GM12878 (cell line): Measurements from ENCODE around the gene DAAM2. TPM values are rescaled to one million over a fixed set of nuclear protein-coding genes. Genes with fewer than 3 reads are reported as not detected.

Experiments
- ATAC-seq: fragments of 200-7000 bp; cut with Tn5 transposase; 3 replicates; pipeline ENCODE4 v1.9.1; 2020; ENCODE audit warnings: mild to moderate bottlenecking, moderate library complexity
- BruUV-seq: library from RNA; stranded (reverse); fragments of 400-500 nt; replicated peaks from 2 replicates; lab custom pipeline; 2021; lab: Mats Ljungman, UMichigan
- CTCF ChIA-PET: fragments of 300-600 bp; sonication (Branson Sonifier 250); formaldehyde crosslinking; extraction: SDS; loops from one replicate; lab custom pipeline; 2021; ENCODE audit warnings: inconsistent platforms; lab: Yijun Ruan, JAX
- POLR2A ChIA-PET: fragments of 350-600 bp; formaldehyde crosslinking; extraction: SDS; loops from one replicate; lab custom pipeline; 2021; ENCODE audit warnings: inconsistent platforms; lab: Charles Lee
- RAD21 ChIA-PET: fragments of 300-600 bp; sonication (Branson Sonifier 250); formaldehyde crosslinking; loops from one replicate; lab custom pipeline; 2023; ENCODE audit warnings: antibody characterized with exemption; ENCODE audit not compliant: unreplicated experiment; lab: Charles Lee
- SMC1A ChIA-PET: fragments of 300-600 bp; sonication (Branson Sonifier 250); formaldehyde crosslinking; loops from one replicate; lab custom pipeline; 2023; ENCODE audit not compliant: unreplicated experiment, uncharacterized antibody; lab: Charles Lee
- DNase-seq: peaks from one replicate; pipeline ENCODE4 v3.0.0-alpha.2; 2011; ENCODE audit warnings: low read depth, low spot score
- FAIRE-seq: peaks from 3 replicates; lab custom pipeline; 2011; peaks lifted over from hg19 to GRCh38; lab: Jason Lieb, UNC
- H2AFZ ChIP-seq: 2 replicates; pipeline ENCODE4 v1.6.0; 2011; ENCODE audit warnings: low read depth, low read length, control low read depth; ENCODE audit not compliant: control insufficient read depth
- H3K27ac ChIP-seq: 2 replicates; pipeline ENCODE4 v1.5.1; 2011; ENCODE audit warnings: control low read depth; ENCODE audit not compliant: control insufficient read depth, insufficient read depth
- H3K27me3 ChIP-seq, 2 experiments: replicated peaks in 1 of 2; 2 replicates each; pipeline versions ENCODE4 v1.6.0 to v1.6.1; 2011; ENCODE audit warnings: low read length in 1 of 2; ENCODE audit not compliant: control insufficient read depth in 2 of 2, insufficient read depth in 2 of 2
- H3K36me3 ChIP-seq, 2 experiments: 2 replicates each; pipeline ENCODE4 v1.5.1; 2011; ENCODE audit warnings: low read length in 1 of 2; ENCODE audit not compliant: control insufficient read depth in 2 of 2, insufficient read depth in 2 of 2
- H3K4me1 ChIP-seq: 2 replicates; pipeline ENCODE4 v1.6.1; 2011; ENCODE audit warnings: mild to moderate bottlenecking, low read length, moderate library complexity, mixed read lengths; ENCODE audit not compliant: control insufficient read depth, insufficient read depth
- H3K4me2 ChIP-seq: 2 replicates; pipeline ENCODE4 v1.6.0; 2011; ENCODE audit warnings: control low read depth; ENCODE audit not compliant: control insufficient read depth, insufficient read depth
- H3K4me3 ChIP-seq: fragments of 200-600 bp; sonication (generic); 2 replicates; pipeline ENCODE4 v1.5.1; 2016
- H3K79me2 ChIP-seq: 2 replicates; pipeline ENCODE4 v1.6.0; 2011; ENCODE audit warnings: low read length; ENCODE audit not compliant: control insufficient read depth, insufficient read depth
- H3K9ac ChIP-seq: 2 replicates; pipeline ENCODE4 v1.8.0; 2011; ENCODE audit warnings: low read length, control low read depth, mixed read lengths; ENCODE audit not compliant: control insufficient read depth, insufficient read depth
- H3K9me3 ChIP-seq: replicated peaks from 3 replicates; pipeline ENCODE4 v1.5.1; 2011; ENCODE audit warnings: mild to moderate bottlenecking, low read length; ENCODE audit not compliant: control insufficient read depth, insufficient read depth
- H4K20me1 ChIP-seq: 2 replicates; pipeline ENCODE4 v1.6.0; 2011; ENCODE audit not compliant: control insufficient read depth, insufficient read depth
- ASH2L ChIP-seq: fragments of 300-600, 200-600 bp; sonication (generic); IDR thresholded peaks from 2 replicates; pipeline ENCODE4 v1.6.1; 2017; ENCODE audit warnings: low read depth, mild to moderate bottlenecking, borderline replicate concordance
- BACH1 ChIP-seq: fragments of 450-650 bp; IDR thresholded peaks from 2 replicates; pipeline ENCODE4 v1.6.1; 2017; ENCODE audit warnings: mild to moderate bottlenecking, borderline replicate concordance
- BRCA1 ChIP-seq: IDR thresholded peaks from 2 replicates; pipeline ENCODE4 v1.6.1; 2011; ENCODE audit warnings: low read depth, low read length, improper control_type of control experiment
- CREM ChIP-seq: IDR thresholded peaks from 2 replicates; pipeline ENCODE4 v1.6.1; 2014; ENCODE audit warnings: antibody characterized with exemption, low read depth
- GATAD2B ChIP-seq: fragments of 450-650 bp; conservative IDR thresholded peaks from 2 replicates; pipeline ENCODE4 v1.6.1; 2017; ENCODE audit warnings: low read depth, mild to moderate bottlenecking, moderate library complexity
- HDAC2 ChIP-seq: fragments of 200-600 bp; sonication (generic); IDR thresholded peaks from 2 replicates; pipeline ENCODE4 v1.6.1; 2017
- IKZF2 ChIP-seq, 2 experiments: fragments of 450-650 bp; IDR thresholded peaks; 2 replicates each; pipeline ENCODE4 v1.6.1; 2017; ENCODE audit warnings: mild to moderate bottlenecking in 2 of 2, moderate library complexity in 2 of 2
- KDM1A ChIP-seq: fragments of 200-600 bp; sonication (generic); IDR thresholded peaks from 2 replicates; pipeline ENCODE4 v1.6.1; 2016; ENCODE audit warnings: borderline replicate concordance
- NBN ChIP-seq: fragments of 450-650 bp; IDR thresholded peaks from 2 replicates; pipeline ENCODE4 v1.6.1; 2016
- NFYA ChIP-seq: IDR thresholded peaks from 2 replicates; pipeline ENCODE4 v1.6.1; 2011; ENCODE audit warnings: low read depth, mild to moderate bottlenecking, low read length, improper control_type of control experiment, borderline replicate concordance
- PKNOX1 ChIP-seq: fragments of 450-650 bp; IDR thresholded peaks from 2 replicates; pipeline ENCODE4 v1.6.1; 2016; ENCODE audit warnings: mild to moderate bottlenecking
- REST ChIP-seq: IDR thresholded peaks from 2 replicates; pipeline ENCODE4 v1.6.1; 2012; ENCODE audit warnings: mild to moderate bottlenecking, low read depth, low read length
- STAT3 ChIP-seq: IDR thresholded peaks from 2 replicates; pipeline ENCODE4 v1.6.1; 2011; ENCODE audit warnings: low read depth, low read length, improper control_type of control experiment
- TARDBP ChIP-seq: IDR thresholded peaks from 2 replicates; pipeline ENCODE4 v1.6.1; 2016; ENCODE audit warnings: borderline replicate concordance
- ZNF687 ChIP-seq: fragments of 450-650 bp; IDR thresholded peaks from 2 replicates; pipeline ENCODE4 v1.6.1; 2017; ENCODE audit warnings: mild to moderate bottlenecking, moderate library complexity
- WGBS: methylation state at CpG from one replicate; pipeline ENCODE4 v1.1.6; 2016; ENCODE audit warnings: low lambda C conversion rate; ENCODE audit not compliant: insufficient replicate concordance, insufficient coverage; ENCODE audit errors: missing lambda C conversion rate; 5-methylcytosine and 5-hydroxymethylcytosine counted together
- in situ Hi-C: fragments of 300-500 bp; cut with MboI; formaldehyde crosslinking; loops from 9 replicates; pipeline ENCODE4 v1.14.3; 2018; ENCODE audit warnings: mixed read lengths
- intact Hi-C: fragments of 100-400 bp; cut with micrococcal nuclease; formaldehyde crosslinking; loops from one replicate; pipeline ENCODE4 v1.14.2; 2022; ENCODE audit not compliant: unreplicated experiment
- polyA plus RNA-seq, 11 experiments: library from polyadenylated mRNA; depleted of rRNA in 4 of 11; unstranded in 6 of 11; stranded (reverse) in 5 of 11; fragments of >200 nt; fragmentation: Nextera tagmentation in 4 of 11; fragmentation: Illumina TruSeq in 1 of 11; extraction: Ambion mirVana in 4 of 11; extraction: Trizol in 1 of 11; gene quantifications; 1 replicate in 1 of 11; 2 replicates in 10 of 11; pipeline versions ENCODE4 v1.2.1 to v1.2.3, GENCODE V29; 2011 to 2016; ENCODE audit warnings: inconsistent platforms in 2 of 11, missing spikeins in 2 of 11, low read depth in 1 of 11
- total RNA-seq, 4 experiments: library from RNA; depleted of rRNA in 3 of 4; stranded (reverse); fragments of >200 nt in 3 of 4; fragmentation: Illumina TruSeq in 1 of 4; extraction: Trizol in 1 of 4; gene quantifications; 2 replicates each; pipeline versions ENCODE4 v1.2.1 to v1.2.3, GENCODE V29; 2013 to 2021

The DAAM2 gene
- total and polyA plus RNA-seq, 10 of the 15 experiments (the other 5 are each of a cell fraction or from before 2014, with no cell fraction given): 0.05 to 0.22 TPM; not detected in 8

GRCh38 chr6:39930540-39930939, 138.4 kb downstream of the DAAM2 start:
- WGBS: 6% methylated on average over 4 of the region's 4 CpGs
- ChIA-PET POLR2A (no interaction called here), CTCF (no interaction called here), SMC1A (no interaction called here), RAD21 (interaction anchor here (0.8 kb wide), 1 partner anchor 237 kb away, joined by 3 read pairs; no protein-coding TSS in a partner anchor)
- FAIRE-seq: no peak
- TF ChIP-seq NBN: no peak
- TF ChIP-seq STAT3: no peak
- no peak for TF ChIP-seq GATAD2B
- TF ChIP-seq PKNOX1: no peak
- TF ChIP-seq IKZF2 (IDR thresholded peaks at IDR 0.05): no peak
- no peak for TF ChIP-seq BRCA1
- no peak for TF ChIP-seq ASH2L
- no peak for TF ChIP-seq CREM
- TF ChIP-seq HDAC2: no peak
- TF ChIP-seq NFYA: no peak
- no peak for TF ChIP-seq KDM1A
- no peak for TF ChIP-seq REST
- no peak for TF ChIP-seq TARDBP
- no peak for TF ChIP-seq ZNF687
- no peak for TF ChIP-seq BACH1
- H3K9ac ChIP-seq: no peak overlapping the region
- peaks cover 0 to 3% of the 10 kb centered on the region in 2 experiments; a peak in 1 of 4 replicates for H3K27me3 ChIP-seq
- intact Hi-C loops (no loop called here), in situ Hi-C loops (no loop called here)
- H3K9me3 ChIP-seq: no peaks in the 10 kb centered on the region
- H3K36me3 ChIP-seq: no peaks in the 10 kb centered on the region
- H2AFZ ChIP-seq: no peak overlapping the region
- DNase-seq: no peak
- no peaks in the 10 kb centered on the region for H3K79me2 ChIP-seq
- no TSS peak for BruUV-seq
- no peak overlapping the region for H3K4me2 ChIP-seq
- ATAC-seq: no peak
- H3K4me1 ChIP-seq: no peaks in the 10 kb centered on the region
- H3K27ac ChIP-seq: no peak overlapping the region
- H4K20me1 ChIP-seq: no peaks in the 10 kb centered on the region
- no peak overlapping the region for H3K4me3 ChIP-seq
